ENCODE measurements around the gene UVSSA. TPM values are rescaled to one million over a fixed set of nuclear protein-coding genes. Genes with fewer than 3 reads are reported as not detected.

Gene UVSSA
- total and polyA plus RNA-seq, 8 donors = 4.1 to 103 (median 25.3) TPM

GRCh38 chr4:1325176-1325480 lies 21.9 kb upstream of the UVSSA start:
- Histone ChIP-seq H3K27ac (no peak overlapping the region), H3K4me3 (no peak overlapping the region), H3K9me3 (no peaks in the 10 kb centered on the region), H3K27me3 (no peaks in the 10 kb centered on the region), H3K36me3 (peaks cover 46 to 95% (median 87%) of the 10 kb centered on the region in 4 donors), H3K4me1 (peaks cover 0 to 15% (median 7%) of the 10 kb centered on the region in 4 donors)
- intact Hi-C loops (cut with DNase I; ENCODE audit: low total_unique reads) = no loop called here
- no peak for DNase-seq
- no peak for TF ChIP-seq POLR2AphosphoS5 (IDR thresholded peaks at IDR 0.05)
- no peak for TF ChIP-seq CTCF (IDR thresholded peaks at IDR 0.05)
- no peak for TF ChIP-seq EP300 (IDR thresholded peaks at IDR 0.05)
- no peak for TF ChIP-seq POLR2A (IDR thresholded peaks at IDR 0.05)
- 95 to 100% (median 96%) methylated on average over 11 of the region's 11 CpGs for WGBS, 5 donors

GRCh38 chr4:1325681-1326635 lies 21.1 kb upstream of the UVSSA start:
- no peak for TF ChIP-seq POLR2A (IDR thresholded peaks at IDR 0.05)
- TF ChIP-seq EP300 (IDR thresholded peaks at IDR 0.05) = no peak
- no peak for TF ChIP-seq CTCF (IDR thresholded peaks at IDR 0.05)
- no peak for TF ChIP-seq POLR2AphosphoS5 (IDR thresholded peaks at IDR 0.05)
- Histone ChIP-seq H3K36me3 (peaks cover 50 to 95% (median 89%) of the 10 kb centered on the region in 4 donors), H3K27ac (no peak overlapping the region), H3K27me3 (no peaks in the 10 kb centered on the region), H3K4me3 (no peak overlapping the region), H3K4me1 (peaks cover 0 to 17% (median 8%) of the 10 kb centered on the region in 4 donors), H3K9me3 (no peaks in the 10 kb centered on the region)
- WGBS, 5 donors = 87 to 92% (median 88%) methylated on average over 28 to 35 of the region's 35 CpGs
- no peak for DNase-seq
- intact Hi-C loops (cut with DNase I; ENCODE audit: low total_unique reads) = no loop called here

- peaks cover 53 to 95% (median 94%) of the 10 kb centered on the region in 4 donors for H3K36me3 ChIP-seq
- H3K4me1 ChIP-seq = peaks cover 0 to 27% (median 12%) of the 10 kb centered on the region in 4 donors
- no peak overlapping the region for H3K27ac ChIP-seq
- TF ChIP-seq CTCF (IDR thresholded peaks at IDR 0.05) (no peak), POLR2AphosphoS5 (IDR thresholded peaks at IDR 0.05) (no peak), POLR2A (IDR thresholded peaks at IDR 0.05) (no peak), EP300 (IDR thresholded peaks at IDR 0.05) (no peak)
- no peak overlapping the region for H3K4me3 ChIP-seq
- H3K9me3 ChIP-seq = no peaks in the 10 kb centered on the region
- H3K27me3 ChIP-seq = no peaks in the 10 kb centered on the region
- intact Hi-C loops (cut with DNase I; ENCODE audit: low total_unique reads) = no loop called here
- WGBS, 5 donors = 92 to 96% (median 94%) methylated on average over 27 to 30 of the region's 30 CpGs
- DNase-seq = no peak
These were observed 20.1 kb upstream of the UVSSA start for GRCh38 chr4:1326751-1327525.

- WGBS, 5 donors = 90 to 96% (median 95%) methylated on average over 26 to 33 of the region's 33 CpGs
- no peaks in the 10 kb centered on the region for H3K27me3 ChIP-seq
- no peak for DNase-seq
- H3K27ac ChIP-seq = no peak overlapping the region
- H3K9me3 ChIP-seq = no peaks in the 10 kb centered on the region
- no peak overlapping the region for H3K4me3 ChIP-seq
- TF ChIP-seq POLR2AphosphoS5 (IDR thresholded peaks at IDR 0.05) (no peak), POLR2A (IDR thresholded peaks at IDR 0.05) (no peak), EP300 (IDR thresholded peaks at IDR 0.05) (no peak), CTCF (IDR thresholded peaks at IDR 0.05) (no peak)
- peaks cover 0 to 34% (median 12%) of the 10 kb centered on the region in 4 donors for H3K4me1 ChIP-seq
- H3K36me3 ChIP-seq = peaks cover 48 to 95% (median 94%) of the 10 kb centered on the region in 4 donors
- intact Hi-C loops (cut with DNase I; ENCODE audit: low total_unique reads) = no loop called here
These were observed 19.3 kb upstream of the UVSSA start for GRCh38 chr4:1327526-1328266.

All from stomach (tissue), 9 donors.